NCI-H2107 (cell line): Measurements from ENCODE around the gene PODXL2.
A peak's percentile ranks its signal among the peaks of the same experiment; 100 is the strongest.

Experiments
- DNase-seq: peaks from one replicate; lab custom pipeline; 2025; lab: John Stamatoyannopoulos, UW

The PODXL2 gene

GRCh38 chr3:127658234-127658633 is 29.2 kb downstream of the PODXL2 start:
- DNase-seq: no peak

DNA sequence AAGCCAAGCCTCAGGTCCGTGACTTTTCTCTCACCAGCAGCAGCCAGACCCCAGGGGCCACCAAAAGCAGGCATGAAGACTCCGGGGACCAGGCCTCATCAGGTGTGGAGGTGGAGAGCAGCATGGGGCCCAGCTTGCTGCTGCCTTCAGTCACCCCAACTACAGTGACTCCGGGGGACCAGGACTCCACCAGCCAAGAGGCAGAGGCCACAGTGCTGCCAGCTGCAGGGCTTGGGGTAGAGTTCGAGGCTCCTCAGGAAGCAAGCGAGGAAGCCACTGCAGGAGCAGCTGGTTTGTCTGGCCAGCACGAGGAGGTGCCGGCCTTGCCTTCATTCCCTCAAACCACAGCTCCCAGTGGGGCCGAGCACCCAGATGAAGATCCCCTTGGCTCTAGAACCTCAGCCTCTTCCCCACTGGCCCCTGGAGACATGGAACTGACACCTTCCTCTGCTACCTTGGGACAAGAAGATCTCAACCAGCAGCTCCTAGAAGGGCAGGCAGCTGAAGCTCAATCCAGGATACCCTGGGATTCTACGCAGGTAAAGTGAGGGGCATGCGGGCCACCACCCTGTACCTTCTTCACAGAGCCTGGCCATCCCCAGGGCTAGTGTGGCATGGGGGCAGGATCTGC is 31.8 kb downstream of the PODXL2 start:
- no peak for DNase-seq

- no peak for DNase-seq
Observed at GRCh38 chr3:127661600-127661999, 32.6 kb downstream of the PODXL2 start.

DNA sequence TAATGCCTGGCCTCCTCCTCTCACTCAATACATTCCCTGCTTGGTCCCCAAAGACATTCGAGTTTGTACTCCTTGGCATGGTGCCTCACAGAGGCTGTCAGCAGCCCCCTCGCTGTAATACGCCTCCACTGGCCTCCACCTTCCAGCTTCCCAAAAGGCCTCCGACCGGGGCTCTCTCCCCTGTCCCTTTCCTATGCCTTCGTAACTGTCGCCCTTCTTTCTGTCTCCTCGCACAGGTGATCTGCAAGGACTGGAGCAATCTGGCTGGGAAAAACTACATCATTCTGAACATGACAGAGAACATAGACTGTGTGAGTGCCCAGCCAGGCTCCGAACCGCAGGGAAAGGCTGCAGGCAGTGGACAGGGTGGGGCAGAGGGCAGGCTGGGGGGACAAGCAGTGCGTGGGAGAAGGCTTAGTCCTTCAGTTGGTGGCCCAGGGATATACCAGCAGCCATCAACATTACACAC is 33.0 kb downstream of the PODXL2 start:
- DNase-seq: no peak

- no peak for DNase-seq
Observed at GRCh38 chr3:127663151-127663550, 34.2 kb downstream of the PODXL2 start.

- DNase-seq: no peak
Observed at GRCh38 chr3:127665165-127665564, 36.2 kb downstream of the PODXL2 start.

DNA sequence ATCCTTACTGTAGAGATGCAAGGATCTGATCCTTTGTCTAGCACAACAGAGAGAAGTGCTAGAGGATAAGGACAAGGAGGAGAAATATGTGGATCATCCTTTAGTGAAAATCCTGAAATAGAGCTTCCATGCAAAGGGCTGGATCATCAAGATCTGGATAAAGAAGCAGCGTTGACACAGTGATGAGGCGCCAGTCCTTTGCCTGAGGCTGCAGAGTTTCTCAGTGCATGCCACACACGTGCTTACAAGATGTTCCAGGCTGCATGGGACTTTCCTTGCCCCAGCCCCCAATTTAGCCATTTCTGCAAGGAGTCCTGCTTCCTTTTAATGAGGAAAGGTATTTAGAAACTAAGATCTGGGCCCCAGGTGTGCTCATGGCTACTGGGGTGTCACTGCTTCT is 36.6 kb downstream of the PODXL2 start:
- no peak for DNase-seq

DNA sequence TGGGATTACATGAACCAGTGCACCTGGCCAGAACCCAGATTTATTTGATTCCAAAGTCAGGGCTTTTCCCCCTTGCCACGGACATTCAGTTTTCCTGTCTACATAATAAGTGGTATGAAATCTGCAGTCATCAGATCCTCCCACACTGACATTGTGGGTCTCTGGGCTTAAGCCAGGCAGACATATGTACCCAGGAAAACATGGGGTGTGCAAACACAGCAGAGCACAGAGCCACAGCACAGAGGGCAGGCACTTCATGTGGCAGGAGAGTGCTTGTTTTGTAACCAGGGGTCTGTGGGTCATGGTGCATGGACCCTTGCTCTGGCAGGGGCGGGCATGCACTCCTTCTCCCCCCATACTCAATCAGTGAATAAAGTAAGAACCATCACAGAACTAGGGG is 37.7 kb downstream of the PODXL2 start:
- no peak for DNase-seq

GRCh38 chr3:127667119-127667681 is 38.2 kb downstream of the PODXL2 start:
- DNase-seq: no peak

DNA sequence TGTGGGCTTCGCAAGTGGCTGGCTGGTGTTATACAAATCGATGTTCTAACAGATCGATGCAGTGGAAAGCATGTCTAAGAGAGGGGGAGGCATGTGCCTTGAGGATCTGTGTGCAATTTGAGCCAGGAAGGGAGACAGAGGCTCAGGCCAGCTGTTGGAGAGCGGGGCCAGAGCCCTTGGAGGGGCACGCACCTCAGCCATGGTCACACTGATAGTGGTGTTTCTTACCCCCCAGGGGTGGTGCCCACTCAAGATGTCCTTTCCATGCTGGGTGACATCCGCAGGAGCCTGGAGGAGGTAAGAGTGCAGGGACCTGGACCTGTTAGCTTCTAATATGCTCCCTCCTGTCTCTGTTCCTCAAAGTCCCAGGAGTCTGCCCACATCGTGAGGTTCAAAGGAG is 39.9 kb downstream of the PODXL2 start:
- DNase-seq: no peak

- no peak for DNase-seq
Observed at GRCh38 chr3:127669541-127670228, 40.7 kb downstream of the PODXL2 start.

- no peak for DNase-seq
Observed at GRCh38 chr3:127670229-127670559, 41.2 kb downstream of the PODXL2 start.

DNA sequence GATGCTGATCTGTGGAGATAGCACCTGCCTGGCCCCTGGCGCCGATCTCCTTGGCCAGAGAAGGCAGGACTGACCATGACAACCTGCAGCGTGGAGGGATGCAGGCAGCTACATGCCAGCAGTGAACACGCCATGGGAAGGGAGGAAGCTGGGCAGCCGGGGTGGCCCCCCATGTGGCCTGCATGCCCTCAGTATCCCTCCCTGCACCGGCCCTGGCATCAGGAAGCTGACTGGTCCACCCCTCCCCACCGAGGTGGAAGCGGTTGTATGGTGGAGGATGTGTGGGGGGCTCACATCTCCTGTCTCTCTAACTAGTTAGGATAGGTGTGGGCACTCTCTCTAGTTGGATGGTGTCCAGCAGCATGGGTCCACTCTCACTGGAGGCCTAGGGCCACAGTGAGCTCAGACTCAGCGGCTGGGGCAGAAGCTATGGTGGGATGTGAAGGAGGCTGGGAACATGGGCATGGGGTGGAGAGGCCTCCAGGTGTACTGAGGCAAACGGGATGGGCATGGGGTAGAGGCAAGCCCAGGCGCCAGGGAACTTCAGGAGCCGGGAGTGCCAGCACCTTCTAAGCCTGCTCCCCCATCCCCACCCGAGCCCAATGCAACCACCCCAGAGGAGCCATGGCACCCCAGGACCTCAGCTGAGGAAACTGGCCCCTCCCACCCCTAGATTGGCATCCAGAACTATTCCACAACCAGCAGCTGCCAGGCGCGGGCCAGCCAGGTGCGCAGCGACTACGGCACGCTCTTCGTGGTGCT is 42.0 kb downstream of the PODXL2 start:
- DNase-seq: no peak

- DNase-seq: no peak
Observed at GRCh38 chr3:127671523-127672428, 42.8 kb downstream of the PODXL2 start.

- DNase-seq: peak; percentile 90
Observed at GRCh38 chr3:127672429-127673190, 43.6 kb downstream of the PODXL2 start, which contains the start of gene ABTB1. Gene ABTB1 (plus strand): TSS chr3:127672952. CDS start chr3:127673026, 74 bp downstream.

- no peak for DNase-seq
Observed at GRCh38 chr3:127673191-127674100, 44.5 kb downstream of the PODXL2 start.

DNA sequence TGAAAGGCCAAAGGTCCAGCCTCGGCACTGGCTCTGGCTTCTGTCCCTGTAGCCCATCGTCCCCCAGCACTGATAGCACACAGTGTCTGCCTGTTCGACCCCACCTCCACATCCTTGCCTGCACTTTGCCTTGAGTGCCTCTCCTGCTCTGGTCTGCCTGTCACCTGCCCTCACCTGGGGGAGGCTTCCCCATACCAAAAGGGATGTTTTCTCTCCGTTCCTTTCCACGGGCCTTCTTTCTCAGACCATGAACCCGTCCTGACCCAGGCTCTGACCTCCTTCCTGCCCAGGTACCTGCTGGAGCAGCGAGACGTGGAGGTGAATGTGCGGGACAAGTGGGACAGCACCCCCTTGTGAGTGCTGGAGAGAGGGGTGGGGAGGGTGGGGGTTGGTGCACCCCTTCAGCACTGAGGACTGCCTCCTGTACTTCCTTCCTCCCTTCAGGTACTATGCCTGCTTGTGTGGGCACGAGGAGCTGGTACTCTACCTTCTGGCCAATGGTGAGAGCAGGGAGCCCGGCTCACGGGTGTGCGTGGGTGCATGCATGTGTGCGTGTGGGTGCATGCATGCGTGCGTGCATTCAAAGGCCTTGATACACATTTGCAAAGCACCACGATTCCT is 45.2 kb downstream of the PODXL2 start:
- no peak for DNase-seq

DNA sequence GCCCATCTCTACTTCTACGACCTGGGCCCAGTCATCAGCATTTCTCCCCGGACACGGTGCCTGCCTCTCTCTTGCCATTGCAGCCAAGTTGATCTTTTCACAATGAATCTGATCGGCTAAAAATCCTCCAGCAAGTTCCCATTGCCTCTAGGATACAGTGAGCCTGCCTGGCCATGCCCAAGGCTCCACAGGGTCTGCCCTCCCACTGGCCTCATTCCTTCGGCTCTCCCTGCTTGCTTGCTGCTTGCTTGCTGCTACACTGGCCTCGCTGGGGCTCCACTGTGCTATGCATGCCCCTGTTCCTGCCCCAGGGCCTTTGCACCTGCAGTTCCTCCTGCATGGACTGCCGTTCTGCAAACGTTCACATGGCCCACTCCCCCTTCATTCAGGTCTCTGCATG is 45.8 kb downstream of the PODXL2 start:
- DNase-seq: no peak

GRCh38 chr3:127675651-127676391 is 46.8 kb downstream of the PODXL2 start:
- DNase-seq: no peak
